Breast epithelium (tissue), 4 donors: ENCODE data around the gene NRG3. TPM values are rescaled to one million over a fixed set of nuclear protein-coding genes. Genes with fewer than 3 reads are reported as not detected.

Source experiments
- DNase-seq, 2 donors: peaks; one replicate each; pipeline ENCODE4 v3.0.0-alpha.2; 2019; ENCODE audit warnings: low spot score in 2 of 2
- H3K27ac ChIP-seq, 2 donors: fragments of 200-600 bp; sonication (generic) in 1 of 2; one replicate each; pipeline ENCODE4 v1.5.1; 2016 to 2019; ENCODE audit warnings: mild to moderate bottlenecking in 1 of 2
- H3K27me3 ChIP-seq, 2 donors: fragments of 200-600 bp; sonication (generic) in 1 of 2; one replicate each; pipeline versions ENCODE4 v1.5.1 to v1.6.0; 2017 to 2019; ENCODE audit warnings: control low read depth in 1 of 2, mild to moderate bottlenecking in 1 of 2
- H3K36me3 ChIP-seq: fragments of 200-600 bp; one replicate; pipeline ENCODE4 v1.5.1; 2019
- H3K4me1 ChIP-seq, 2 donors: fragments of 200-600 bp; sonication (generic); one replicate each; pipeline ENCODE4 v1.5.1; 2016 to 2019; ENCODE audit warnings: control low read depth in 1 of 2
- H3K4me3 ChIP-seq, 3 donors: fragments of 200-600 bp; sonication (generic); 1 replicate in 2 of 3; 2 replicates in 1 of 3; pipeline ENCODE4 v1.5.1; 2016 to 2019; ENCODE audit warnings: mild to moderate bottlenecking in 3 of 3, moderate library complexity in 2 of 3
- H3K9me3 ChIP-seq, 2 donors: fragments of 200-600 bp; sonication (generic) in 1 of 2; one replicate each; pipeline ENCODE4 v1.5.1; 2016 to 2019; ENCODE audit warnings: control low read depth in 1 of 2
- CTCF ChIP-seq, 3 donors: fragments of 450-650 bp; IDR thresholded peaks; one replicate each; pipeline ENCODE4 v1.5.1; 2016 to 2017; ENCODE audit warnings: antibody characterized with exemption in 3 of 3, mild to moderate bottlenecking in 3 of 3, moderate library complexity in 3 of 3
- POLR2A ChIP-seq: fragments of 450-650 bp; IDR thresholded peaks from one replicate; pipeline ENCODE4 v1.6.1; 2016; ENCODE audit warnings: antibody characterized with exemption, mild to moderate bottlenecking, moderate library complexity
- POLR2AphosphoS5 ChIP-seq, 3 donors: sonication (generic); formaldehyde crosslinking; IDR thresholded peaks; one replicate each; pipeline ENCODE4 v1.6.1; 2017; ENCODE audit warnings: antibody characterized with exemption in 3 of 3
- intact Hi-C: fragments of 100-400 bp; cut with DNase I; formaldehyde crosslinking; loops from one replicate; pipeline ENCODE4 v1.15.1; 2023; ENCODE audit warnings: low total_unique reads
- total RNA-seq, 3 donors: library from RNA; depleted of rRNA; stranded (reverse); fragments of >200 nt; gene quantifications; one replicate each; pipeline ENCODE4 v1.1.0, GENCODE V29; 2016

Gene NRG3
- total RNA-seq, 3 donors from 2014 or later: 0.16 to 0.88 (median 0.33) TPM

GRCh38 chr10:81882011-81882410, 7.0 kb downstream of the NRG3 start:
- DNase-seq: no peak
- Histone ChIP-seq H3K36me3 (no peaks in the 10 kb centered on the region), H3K4me1 (no peaks in the 10 kb centered on the region), H3K27me3 (no peaks in the 10 kb centered on the region), H3K9me3 (no peaks in the 10 kb centered on the region), H3K27ac (no peak overlapping the region), H3K4me3 (no peak overlapping the region)
- TF ChIP-seq POLR2A (no peak), POLR2AphosphoS5 (IDR thresholded peaks at IDR 0.05) (no peak), CTCF (IDR thresholded peaks at IDR 0.05) (no peak)
- intact Hi-C loops: loop anchor here (10.0 kb wide), 1 partner anchor 993 kb away; no protein-coding TSS in a partner anchor

- no peak overlapping the region for H3K27ac ChIP-seq
- DNase-seq: no peak
- no peaks in the 10 kb centered on the region for H3K27me3 ChIP-seq
- intact Hi-C loops: loop anchor here (10.0 kb wide), 1 partner anchor 990 kb away; no protein-coding TSS in a partner anchor
- H3K9me3 ChIP-seq: no peaks in the 10 kb centered on the region
- TF ChIP-seq CTCF (IDR thresholded peaks at IDR 0.05) (no peak), POLR2AphosphoS5 (IDR thresholded peaks at IDR 0.05) (no peak), POLR2A (no peak)
- no peaks in the 10 kb centered on the region for H3K36me3 ChIP-seq
- H3K4me1 ChIP-seq: no peaks in the 10 kb centered on the region
- H3K4me3 ChIP-seq: no peak overlapping the region
Measured at GRCh38 chr10:81884856-81885255, 9.9 kb downstream of the NRG3 start.

GRCh38 chr10:81885491-81885890, 10.5 kb downstream of the NRG3 start:
- Histone ChIP-seq H3K9me3 (no peaks in the 10 kb centered on the region), H3K4me1 (no peaks in the 10 kb centered on the region), H3K27ac (no peak overlapping the region), H3K4me3 (no peak overlapping the region), H3K36me3 (no peaks in the 10 kb centered on the region), H3K27me3 (no peaks in the 10 kb centered on the region)
- DNase-seq: no peak
- TF ChIP-seq CTCF (IDR thresholded peaks at IDR 0.05) (no peak), POLR2A (no peak), POLR2AphosphoS5 (IDR thresholded peaks at IDR 0.05) (no peak)
- intact Hi-C loops: loop anchor here (10.0 kb wide), 1 partner anchor 989 kb away; no protein-coding TSS in a partner anchor

- Histone ChIP-seq H3K36me3 (no peaks in the 10 kb centered on the region), H3K27ac (no peak overlapping the region), H3K27me3 (no peaks in the 10 kb centered on the region), H3K9me3 (no peaks in the 10 kb centered on the region), H3K4me1 (no peaks in the 10 kb centered on the region), H3K4me3 (no peak overlapping the region)
- intact Hi-C loops: loop anchor here (10.0 kb wide), 1 partner anchor 988 kb away; no protein-coding TSS in a partner anchor
- no peak for TF ChIP-seq CTCF (IDR thresholded peaks at IDR 0.05)
- TF ChIP-seq POLR2AphosphoS5 (IDR thresholded peaks at IDR 0.05): no peak
- no peak for TF ChIP-seq POLR2A
- no peak for DNase-seq
Measured at GRCh38 chr10:81886939-81887338, 11.9 kb downstream of the NRG3 start.

- intact Hi-C loops: loop anchor here (10.0 kb wide), 1 partner anchor 986 kb away; no protein-coding TSS in a partner anchor
- DNase-seq: no peak
- H3K27ac ChIP-seq: no peak overlapping the region
- no peaks in the 10 kb centered on the region for H3K4me1 ChIP-seq
- no peak overlapping the region for H3K4me3 ChIP-seq
- no peaks in the 10 kb centered on the region for H3K9me3 ChIP-seq
- no peaks in the 10 kb centered on the region for H3K36me3 ChIP-seq
- TF ChIP-seq POLR2A: no peak
- no peak for TF ChIP-seq POLR2AphosphoS5 (IDR thresholded peaks at IDR 0.05)
- TF ChIP-seq CTCF (IDR thresholded peaks at IDR 0.05): no peak
- no peaks in the 10 kb centered on the region for H3K27me3 ChIP-seq
Measured at GRCh38 chr10:81889181-81889769, 14.3 kb downstream of the NRG3 start.
